GM12873 (cell line): ENCODE measurements around the gene ATP5PO.

Experiments used
- TF ChIP-seq, protein P1 (sequence below): IDR thresholded peaks from 2 replicates; pipeline ENCODE4 v1.5.1; 2012; ENCODE audit warnings: low read depth, mild to moderate bottlenecking, moderate library complexity, low read length, control low read depth; ENCODE audit not compliant: insufficient read depth; ENCODE audit errors: missing control alignments

ATP5PO gene

DNA sequence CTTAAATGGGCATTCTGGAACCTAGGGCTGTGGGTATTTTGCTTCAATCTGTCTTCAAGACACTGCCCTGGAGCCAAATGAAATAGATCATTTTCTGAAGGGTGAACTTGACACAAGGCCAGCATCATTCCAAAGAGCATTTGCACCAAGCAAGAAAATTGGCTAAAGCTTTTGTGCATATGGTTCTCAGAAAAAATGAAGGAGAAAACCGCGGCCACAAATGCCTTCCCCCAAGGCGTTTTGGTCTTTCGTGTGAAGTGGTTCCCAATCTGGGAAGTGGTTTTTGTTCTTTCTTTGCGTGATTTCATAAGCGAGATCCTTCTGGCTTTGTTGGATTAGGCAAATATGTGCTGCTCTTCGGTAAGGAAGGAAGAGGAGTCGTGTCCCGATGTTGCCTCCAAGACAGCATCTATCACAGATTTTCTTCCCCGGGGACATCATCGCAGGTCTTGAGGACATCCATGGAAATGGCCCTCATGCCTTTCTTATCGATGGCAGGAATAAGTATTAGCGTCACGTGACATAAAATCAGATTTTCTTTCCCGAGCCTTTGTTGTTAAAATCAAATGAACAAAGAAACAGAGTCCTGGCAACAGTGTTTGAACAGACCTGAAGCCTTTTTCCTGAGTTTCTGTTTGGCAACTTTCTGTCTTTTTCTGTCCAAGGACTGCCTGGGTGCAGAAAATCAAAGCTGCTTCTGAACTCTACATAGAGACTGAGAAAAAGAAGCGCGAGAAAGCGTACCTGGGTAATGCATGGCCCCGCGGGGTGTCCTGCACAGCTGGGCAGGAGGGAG is 31.0 kb downstream of the ATP5PO start:
- TF ChIP-seq, protein P1, sequence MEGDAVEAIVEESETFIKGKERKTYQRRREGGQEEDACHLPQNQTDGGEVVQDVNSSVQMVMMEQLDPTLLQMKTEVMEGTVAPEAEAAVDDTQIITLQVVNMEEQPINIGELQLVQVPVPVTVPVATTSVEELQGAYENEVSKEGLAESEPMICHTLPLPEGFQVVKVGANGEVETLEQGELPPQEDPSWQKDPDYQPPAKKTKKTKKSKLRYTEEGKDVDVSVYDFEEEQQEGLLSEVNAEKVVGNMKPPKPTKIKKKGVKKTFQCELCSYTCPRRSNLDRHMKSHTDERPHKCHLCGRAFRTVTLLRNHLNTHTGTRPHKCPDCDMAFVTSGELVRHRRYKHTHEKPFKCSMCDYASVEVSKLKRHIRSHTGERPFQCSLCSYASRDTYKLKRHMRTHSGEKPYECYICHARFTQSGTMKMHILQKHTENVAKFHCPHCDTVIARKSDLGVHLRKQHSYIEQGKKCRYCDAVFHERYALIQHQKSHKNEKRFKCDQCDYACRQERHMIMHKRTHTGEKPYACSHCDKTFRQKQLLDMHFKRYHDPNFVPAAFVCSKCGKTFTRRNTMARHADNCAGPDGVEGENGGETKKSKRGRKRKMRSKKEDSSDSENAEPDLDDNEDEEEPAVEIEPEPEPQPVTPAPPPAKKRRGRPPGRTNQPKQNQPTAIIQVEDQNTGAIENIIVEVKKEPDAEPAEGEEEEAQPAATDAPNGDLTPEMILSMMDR: no peak

DNA sequence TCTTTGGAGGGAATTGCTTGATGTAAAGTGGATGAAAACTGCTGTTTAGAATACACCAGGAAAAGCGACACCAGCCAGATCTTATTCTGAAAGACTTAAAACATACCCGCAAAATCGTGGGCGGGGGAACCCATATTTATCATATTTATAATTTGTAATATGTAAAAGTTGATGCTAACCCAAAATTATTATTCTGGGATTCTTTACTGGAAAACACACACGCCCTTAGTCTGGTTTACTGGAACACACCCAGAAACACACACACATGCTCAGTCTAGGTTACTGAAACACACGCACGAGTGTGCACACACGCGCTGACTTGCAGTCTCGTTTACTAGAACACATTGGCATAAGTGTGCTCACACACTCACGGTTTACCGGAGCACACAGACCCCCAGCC is 32.5 kb downstream of the ATP5PO start:
- TF ChIP-seq, protein P1: no peak

DNA sequence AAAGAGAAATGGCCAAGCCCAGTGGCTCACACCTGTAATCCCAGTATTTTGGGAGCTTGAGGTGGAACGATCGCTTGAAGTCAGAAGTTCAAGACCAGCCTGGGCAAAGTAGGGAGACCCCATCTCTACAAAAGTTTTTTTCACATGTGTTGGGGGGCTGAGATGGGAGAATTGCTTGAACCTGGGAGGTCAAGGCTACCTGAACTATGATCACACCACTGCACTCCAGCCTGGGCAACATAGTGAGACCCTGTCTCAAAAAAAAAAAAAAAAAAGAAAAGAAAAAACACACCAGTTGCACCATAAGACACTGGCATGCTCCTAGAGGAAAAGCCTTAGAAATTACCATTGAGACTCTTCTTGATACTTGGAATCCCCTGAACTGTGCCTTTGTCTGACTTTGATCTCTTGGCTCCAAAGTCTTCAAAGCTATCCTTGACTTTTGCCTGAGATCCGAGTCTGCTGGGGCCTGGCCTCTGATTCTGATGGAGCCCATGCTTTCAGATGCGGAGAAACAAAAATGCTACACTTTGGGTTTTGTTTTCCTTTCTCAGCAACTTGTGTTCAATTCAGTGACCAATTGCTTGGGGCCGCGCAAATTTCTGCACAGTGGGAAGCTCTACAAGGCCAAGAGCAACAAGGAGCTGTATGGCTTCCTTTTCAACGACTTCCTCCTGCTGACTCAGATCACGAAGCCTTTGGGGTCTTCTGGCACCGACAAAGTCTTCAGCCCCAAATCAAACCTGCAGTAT is 33.7 kb downstream of the ATP5PO start:
- TF ChIP-seq, protein P1: no peak

DNA sequence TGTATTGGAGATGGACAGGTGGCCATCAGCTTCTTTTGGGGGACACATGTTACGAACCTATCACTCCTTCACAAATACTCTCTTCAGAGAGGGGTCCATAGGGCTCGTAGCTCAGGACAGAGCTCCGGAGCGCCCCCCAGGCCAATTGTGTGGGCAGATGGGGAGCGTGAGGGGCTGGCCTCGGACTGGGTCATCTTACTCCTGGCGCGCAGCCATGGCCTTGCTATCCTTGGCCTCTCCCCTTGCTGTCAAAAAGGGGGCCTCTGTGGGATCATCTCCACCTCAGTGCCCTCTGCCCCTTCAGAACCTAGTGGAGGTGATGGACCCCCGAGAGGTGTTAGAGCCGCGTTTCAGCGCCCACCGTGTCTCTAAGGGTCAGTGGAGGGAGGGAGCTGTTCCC is 35.0 kb downstream of the ATP5PO start:
- TF ChIP-seq, protein P1: no peak

DNA sequence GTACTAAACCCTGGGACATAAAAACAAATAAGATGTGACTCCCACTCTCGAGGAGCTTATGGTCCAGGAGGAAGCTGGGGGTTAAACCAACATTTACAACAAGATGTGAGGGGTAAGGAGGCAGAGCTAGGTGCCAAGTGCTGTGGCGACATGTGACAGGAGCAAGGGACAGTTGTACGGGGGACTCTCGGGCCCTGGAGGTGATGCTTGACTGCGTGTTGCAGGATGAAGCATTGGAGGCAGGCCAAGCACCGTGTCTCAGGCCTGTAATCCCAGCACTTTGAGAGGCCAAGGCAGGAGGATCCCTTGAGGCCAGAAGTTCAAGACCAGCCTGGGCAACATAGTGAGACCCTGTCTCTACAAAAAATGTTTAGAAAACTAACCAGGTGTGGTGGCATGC is 36.8 kb downstream of the ATP5PO start:
- TF ChIP-seq, protein P1: no peak

DNA sequence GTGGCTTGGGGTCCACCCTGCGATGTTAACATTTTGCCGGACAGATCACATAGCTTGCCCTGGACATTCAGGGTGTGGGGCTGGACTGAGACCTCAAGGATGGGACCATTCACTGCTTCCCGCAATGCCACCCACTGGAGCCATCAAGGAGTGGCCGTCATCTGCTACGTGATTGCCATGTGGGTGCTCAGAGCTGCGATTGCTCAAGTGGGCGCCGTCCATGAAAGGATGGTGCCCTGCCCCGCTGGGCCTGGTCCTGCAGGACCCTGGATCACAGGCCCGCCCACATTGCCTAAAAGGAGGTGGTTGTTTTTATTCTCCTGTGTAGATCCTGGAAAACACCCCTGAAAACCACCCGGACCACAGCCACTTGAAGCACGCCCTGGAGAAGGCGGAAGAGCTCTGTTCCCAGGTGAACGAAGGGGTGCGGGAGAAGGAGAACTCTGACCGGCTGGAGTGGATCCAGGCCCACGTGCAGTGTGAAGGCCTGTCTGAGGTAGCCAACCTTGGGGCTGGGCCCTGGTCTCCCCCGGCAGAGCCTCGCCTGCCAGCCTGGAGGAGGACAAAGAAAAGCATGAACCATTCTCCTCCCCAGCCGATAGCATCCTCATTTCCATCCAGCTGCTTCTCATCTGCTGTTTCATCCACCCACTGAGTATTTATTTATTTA is 40.4 kb downstream of the ATP5PO start:
- TF ChIP-seq, protein P1: no peak

DNA sequence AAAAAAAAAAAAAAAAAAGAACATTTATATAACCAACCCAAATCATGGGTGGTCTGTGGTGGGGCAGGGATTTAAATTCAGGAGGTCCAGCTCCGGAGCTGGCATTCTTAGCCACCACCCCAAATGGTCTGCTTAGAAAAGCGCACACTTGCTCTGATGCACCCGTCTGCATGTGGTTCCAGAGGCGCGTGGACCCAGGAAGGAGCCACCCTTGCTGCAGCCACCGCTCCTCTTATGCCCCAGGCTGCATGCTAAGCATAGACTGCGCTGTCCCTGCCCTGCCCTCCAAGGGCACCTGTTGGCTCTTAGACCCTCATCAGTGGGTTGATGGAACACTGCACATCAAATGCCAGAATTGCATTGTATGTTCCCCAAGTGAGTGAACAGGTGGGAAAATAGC is 41.4 kb downstream of the ATP5PO start:
- TF ChIP-seq, protein P1: no peak
